GM18498 (cell line): ENCODE measurements around the gene UBXN11.

Source experiments
- ATAC-seq: cut with Tn5 transposase; IDR thresholded peaks from one replicate; pipeline ENCODE4 v1.9.1; 2021; ENCODE audit warnings: mild to moderate bottlenecking, moderate library complexity; ENCODE audit not compliant: unreplicated experiment

UBXN11 gene

DNA sequence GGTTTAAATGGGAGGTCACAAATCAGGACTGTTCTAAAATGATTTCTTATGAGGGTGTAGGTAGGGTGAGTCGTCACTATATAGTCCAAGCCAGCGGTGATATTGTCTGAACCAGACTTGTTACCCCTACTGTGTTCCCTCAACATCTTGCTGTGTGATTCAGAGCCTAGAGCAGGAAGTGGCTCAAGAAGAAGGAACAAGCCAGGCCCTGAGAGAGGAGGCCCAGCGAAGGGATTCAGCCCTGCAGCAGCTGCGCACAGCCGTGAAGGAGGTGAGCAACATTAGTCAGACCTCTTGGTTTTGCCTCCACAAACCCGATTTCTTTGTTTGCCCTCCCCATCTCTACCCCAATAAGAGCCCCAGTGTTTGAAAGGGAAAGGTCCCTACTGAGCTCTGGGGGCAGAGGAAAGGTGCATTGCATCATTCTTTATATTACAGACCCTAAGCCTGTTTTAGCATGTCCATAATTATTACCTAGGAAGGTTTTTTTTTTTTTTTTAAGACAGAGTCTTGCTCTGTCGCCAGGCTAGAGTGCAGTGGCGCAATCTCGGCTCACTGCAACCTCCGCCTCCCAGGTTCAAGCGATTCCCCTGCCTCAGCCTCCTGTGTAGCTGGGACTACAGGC is 31.5 kb downstream of the UBXN11 start:
- ATAC-seq, result no peak

DNA sequence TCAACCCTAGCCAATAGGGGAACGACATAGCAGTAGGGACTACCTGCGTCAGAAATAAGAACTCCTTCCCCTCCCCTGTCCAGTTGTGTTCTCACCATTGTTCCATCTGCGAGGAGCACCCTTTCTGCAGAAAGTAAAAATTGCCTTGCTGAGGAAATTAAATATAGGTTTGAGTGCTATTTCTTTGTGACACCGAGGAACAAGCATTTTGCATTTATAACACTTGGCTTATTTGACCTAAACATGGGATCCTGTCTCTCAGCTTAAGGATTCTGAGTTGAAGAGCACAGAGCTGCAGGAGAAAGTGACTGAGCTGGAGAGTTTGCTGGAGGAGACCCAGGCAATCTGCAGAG is 37.3 kb downstream of the UBXN11 start:
- no peak for ATAC-seq

DNA sequence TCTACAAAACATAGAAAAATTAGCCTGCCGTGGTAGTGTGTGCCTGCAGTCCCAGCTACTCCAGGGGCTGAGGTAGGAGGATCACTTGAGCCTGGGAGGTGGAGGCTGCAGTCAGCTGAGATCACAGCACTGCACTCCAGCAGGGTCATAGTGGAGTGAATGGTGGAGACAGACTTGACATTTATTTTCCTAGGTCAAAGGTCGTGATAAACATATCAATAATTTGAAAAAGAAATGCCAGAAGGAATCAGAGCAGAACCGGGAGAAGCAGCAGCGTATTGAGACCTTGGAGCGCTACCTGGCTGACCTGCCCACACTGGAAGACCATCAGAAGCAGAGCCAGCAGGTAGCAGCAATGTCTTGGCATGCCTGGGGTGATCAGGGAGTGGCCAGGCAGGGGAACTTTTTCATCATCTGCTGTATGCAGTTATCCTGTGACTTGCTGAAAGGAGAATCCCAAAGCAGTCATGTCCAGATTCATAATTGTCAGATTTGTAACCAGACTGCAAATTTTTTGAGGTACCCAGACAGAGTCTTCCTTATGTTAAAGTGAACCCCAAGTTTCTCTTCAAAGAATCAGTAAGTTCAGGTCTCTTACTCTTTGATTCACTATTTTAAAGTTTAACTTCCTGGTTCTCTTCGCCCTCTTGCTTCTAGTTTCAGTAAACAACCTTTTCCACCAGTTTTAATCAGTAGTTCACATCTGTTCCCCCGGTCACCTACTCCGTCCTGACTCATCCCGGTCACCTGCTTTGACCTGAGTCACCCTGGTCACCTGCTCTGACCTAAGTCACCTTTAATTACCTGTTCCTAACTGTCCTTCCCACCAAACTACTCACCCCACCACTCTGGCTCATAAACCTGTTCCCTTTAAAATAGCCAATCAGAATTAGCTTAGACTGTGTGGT is 37.9 kb downstream of the UBXN11 start:
- no peak for ATAC-seq

DNA sequence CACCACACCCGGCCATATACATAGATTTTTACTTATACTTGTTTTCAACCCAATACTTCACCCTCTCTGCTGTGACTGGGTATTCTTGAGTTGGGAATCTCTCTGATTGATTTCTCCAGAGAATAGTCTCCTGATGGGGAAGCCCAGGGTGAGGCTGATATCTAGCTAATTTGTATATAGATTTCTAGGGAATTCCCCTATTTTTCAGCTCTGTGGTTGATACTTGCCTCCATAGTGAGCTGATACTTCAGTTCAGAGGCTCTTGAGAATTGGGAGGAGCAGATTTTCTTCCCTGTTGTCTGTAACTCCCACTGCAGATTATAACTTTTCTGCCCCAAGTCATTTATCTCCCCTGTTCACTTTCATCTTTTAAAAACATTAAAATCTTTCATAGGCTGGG is 41.0 kb downstream of the UBXN11 start:
- no peak for ATAC-seq

DNA sequence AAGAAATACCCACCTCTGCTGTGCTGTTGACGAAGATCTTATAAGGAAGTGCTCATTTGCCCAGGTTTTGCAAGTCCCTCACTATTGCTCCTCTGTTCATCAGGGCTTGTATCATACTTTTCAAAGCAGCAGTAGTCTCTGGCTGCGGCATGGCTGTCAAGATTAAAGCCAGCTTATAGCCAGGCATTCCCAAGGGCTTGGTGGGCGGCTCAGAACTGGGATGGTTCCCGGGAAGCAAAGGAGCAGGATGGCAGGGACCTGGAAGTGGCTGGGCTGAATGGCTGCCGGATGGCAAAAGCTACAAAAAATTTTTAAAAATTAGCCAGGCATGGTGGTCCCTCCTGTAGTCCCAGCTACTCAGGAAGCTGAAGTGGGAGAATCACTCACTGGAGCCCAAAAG is 43.2 kb downstream of the UBXN11 start:
- no peak for ATAC-seq

DNA sequence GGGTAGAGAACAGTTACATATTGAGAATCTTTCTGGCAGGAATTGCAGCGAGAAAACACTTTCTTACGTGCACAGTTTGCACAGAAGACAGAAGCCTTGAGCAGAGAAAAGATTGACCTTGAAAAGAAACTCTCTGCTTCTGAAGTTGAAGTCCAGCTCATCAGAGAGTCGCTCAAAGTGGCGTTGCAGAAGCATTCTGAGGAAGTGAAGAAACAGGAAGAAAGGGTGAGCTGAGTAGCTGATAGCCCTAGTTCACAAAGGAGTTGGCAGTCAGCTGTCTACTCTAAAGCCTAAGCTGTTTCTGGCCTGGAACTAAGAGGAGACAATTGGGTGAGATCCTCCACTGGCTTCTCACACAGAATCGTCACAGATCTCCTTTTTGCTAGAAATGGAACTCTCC is 46.9 kb downstream of the UBXN11 start:
- ATAC-seq, result no peak

DNA sequence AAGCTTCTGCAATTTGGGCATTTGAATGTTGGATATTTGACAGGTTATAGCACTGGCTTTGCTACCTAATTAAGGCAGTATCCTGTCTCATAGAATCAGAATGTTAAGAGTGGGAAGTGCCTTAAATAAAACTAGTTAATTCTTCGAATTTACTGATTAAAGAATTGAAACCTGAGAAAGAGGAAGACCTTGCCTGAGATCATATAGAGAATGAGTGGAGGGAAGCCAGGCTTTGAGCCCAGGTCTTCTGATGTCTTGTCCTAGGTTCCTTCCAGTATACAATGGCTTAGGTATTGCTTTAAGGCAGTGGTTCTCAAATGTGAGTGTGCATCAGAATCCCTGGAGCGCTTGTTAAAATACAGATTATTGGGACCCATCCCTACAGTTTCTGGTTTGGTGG is 47.4 kb downstream of the UBXN11 start:
- no peak for ATAC-seq

DNA sequence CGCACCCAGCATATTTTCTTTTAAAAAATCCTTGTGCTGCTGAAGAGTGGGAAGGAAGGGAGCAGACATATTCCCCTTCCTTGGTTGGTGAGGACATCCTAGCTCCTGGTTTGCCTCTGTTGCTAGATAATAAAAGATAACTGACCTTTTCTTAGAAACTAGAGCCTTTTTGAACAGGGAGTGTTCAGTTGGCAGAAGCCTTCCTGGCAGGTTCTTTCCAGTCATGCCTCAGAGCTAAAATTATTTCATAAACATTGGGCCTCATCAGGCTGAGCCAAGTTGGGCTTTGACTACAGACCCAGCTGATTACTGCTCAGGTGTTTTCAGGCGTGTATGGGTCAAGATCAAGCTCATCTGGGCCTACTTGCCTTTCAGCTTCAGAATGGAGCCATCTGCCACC is 49.2 kb downstream of the UBXN11 start:
- no peak for ATAC-seq

DNA sequence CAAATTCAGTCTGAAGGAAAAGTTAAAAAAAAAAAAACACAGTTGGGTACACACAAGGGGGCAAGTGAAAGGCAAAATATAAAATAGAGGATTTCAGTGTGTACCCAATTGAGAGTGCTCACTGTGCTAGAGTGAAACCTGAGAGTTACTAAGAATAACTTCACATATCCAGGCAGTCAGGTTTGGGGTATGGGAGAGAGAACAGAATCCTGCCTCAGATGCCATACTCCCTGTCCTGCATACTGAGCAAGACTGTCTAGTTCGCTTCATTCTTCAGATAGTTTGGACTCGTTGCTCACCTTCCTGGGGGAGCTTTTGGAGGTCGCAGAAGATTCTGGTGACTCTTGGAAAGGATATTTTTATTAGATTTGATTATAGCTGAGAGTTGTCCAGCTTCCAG is 52.0 kb downstream of the UBXN11 start:
- no peak for ATAC-seq

DNA sequence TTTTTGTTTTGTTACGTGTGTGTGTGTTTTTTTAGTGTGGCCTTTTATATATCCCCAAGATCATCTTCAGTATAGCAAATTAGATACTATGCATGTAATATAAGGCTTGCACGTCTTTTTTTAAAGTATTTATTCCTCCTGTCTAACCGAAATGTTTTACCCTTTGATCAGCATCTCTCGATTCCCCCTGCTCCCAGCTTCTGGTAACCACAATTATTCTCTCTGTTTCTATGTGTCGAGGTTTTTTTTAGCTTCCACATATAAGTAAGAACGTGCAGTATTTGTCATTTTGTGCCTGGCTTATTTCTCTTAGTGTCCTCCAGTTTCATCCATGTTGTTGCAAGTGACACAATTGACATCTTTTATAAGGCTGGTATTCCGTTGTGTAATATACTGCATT is 53.7 kb downstream of the UBXN11 start:
- no peak for ATAC-seq

DNA sequence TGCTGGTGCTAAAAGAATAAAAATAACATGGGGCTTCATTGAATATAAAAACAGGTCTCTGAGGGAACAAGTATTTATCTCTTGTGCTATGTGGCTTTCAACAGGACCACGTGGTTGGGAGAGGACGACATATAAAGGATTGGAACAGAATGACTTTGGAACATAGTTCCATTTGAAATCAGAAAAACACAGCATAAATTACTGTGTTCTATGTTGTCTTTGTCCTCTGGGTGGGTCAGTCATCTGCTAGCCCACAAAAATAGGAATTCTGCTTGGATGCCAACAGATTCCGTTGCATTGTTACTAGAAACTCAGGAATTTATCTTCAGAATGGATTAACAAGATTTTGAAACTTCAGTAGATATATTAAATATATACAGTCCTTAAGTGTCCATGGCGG is 66.5 kb downstream of the UBXN11 start:
- ATAC-seq, result no peak

DNA sequence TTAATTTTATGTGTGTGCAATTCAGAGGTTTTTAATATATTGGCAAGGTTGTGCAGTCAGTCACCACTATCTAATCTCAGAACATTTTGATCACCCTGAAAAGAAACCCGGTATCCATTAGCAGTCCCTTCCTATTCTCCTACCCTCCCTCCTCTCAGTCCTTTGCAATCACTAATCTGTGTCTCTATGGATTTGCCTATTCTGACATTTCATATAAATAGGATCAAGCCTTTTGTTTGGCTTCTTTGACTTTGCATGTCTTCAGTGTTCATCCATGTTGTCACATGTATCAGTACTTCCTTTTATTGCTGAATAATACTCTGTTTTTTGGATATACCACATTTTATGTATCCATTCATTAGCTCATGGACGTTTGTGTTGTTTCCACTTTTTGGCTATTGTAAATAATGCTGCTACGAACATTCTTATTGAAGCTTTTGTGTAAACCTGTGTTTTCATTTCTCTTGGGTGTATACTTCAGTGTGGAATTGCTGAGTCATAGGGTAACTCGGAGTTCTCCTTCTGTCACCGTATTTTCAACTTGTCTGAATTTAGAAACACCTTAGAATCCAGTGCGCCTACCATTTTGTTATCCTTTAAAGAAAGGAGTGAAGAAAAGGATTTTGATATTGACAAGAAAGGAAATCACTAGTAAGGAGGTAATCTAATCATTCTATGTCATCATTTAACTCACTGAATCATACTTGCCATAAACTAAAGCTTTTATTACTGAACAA is 69.0 kb downstream of the UBXN11 start:
- ATAC-seq, result no peak

DNA sequence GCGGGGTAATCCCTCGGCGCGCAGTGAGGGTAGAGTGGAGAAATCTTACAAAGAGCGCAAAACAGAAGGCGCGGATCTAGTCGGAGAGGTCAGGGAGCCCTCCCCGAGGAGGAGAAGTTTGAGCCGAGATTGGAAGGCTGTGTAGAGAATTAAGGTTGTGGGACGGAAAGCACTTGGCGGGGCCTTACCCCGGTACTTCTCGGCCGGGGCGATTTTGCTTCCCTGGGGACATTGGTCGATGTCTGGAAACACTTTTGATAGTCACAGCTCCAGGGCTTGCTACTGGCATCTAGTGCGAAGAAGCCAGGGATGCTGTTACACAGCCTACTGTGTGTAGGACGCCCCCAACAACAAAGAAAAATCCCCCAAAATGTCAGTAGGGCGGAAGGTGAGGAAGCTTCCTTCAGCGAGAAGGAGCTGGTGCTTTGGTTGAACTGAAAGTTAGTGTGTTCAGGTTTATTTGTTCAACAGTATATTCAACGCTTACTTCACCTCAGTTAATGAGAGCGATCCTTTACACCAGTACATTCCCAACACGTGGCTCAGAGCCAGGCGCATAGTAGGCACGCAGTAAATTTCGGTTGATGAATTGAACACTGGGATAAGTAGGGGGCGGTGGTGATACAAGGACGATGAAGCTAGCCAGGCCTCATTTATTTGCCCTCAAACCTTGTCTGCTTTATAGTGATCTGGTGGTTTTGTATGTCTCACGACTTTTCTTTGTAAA is 71.6 kb downstream of the UBXN11 start:
- no peak for ATAC-seq

DNA sequence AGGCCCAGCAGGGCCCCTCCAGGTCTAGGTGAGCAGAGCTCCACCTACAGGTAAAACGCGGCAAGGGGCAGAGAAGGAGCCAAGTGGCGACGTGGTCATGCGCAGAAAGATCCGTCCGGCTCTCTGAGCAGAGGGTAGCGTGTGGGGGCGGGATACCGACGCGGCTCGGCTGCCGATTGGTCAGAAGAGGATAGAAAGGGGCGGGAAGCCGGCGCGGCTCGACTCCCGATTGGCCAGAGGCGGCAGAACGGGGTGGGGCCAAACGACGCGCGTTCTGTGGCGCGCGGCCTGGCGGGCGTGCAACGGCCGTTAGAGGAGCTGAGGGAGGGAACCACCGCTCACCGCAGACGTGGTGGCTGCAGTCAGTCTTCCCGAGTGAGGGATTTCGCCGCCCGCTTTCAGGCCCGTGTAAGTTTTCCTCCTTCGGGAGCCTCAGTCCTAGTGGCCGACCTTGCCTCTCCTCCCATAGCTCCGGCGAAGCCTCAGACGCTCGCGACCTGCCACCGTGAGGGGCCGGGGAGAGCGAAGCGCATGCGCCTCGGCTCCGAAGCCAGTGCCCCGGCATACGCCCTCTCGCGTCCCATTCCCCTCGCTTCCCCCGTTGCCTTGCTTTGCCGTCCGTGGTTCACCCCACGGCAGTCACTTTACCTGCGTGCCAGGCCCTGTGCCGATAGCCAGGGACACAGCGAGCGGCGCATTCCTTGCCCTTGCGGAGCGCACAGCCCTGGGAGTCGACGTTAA is 72.4 kb downstream of the UBXN11 start, which contains the start of gene CEP85:
CEP85 (plus strand) TSS at position 298 of the 741 bp plus-strand sequence. CDS start 5,584 bp downstream, outside the sequence.
- ATAC-seq, result peak; percentile 92
